ENCODE measurements around the gene PHLDA2. TPM values are rescaled to one million over a fixed set of nuclear protein-coding genes. Genes with fewer than 3 reads are reported as not detected.

The PHLDA2 gene
- total and polyA plus RNA-seq, 2 of the 13 experiments (the other 11 are each of a cell fraction or from before 2014, with no cell fraction given) = 0.55 to 0.78 TPM

GRCh38 chr11:2929950-2930703, 907 bp upstream of the PHLDA2 start (continued):
- no peak for TF ChIP-seq PAXIP1 (CRISPR knock-in tag; conservative IDR thresholded peaks at IDR 0.05)

GRCh38 chr11:2929531-2929949, 320 bp upstream of the PHLDA2 start:
- in situ Hi-C loops (cut with HindIII; ENCODE audit: extremely low pct_ligation_motif_present, low pct_unique_long_range_greater_than_20kb) = no loop called here
- H3K4me1 ChIP-seq (ENCODE audit: insufficient read depth, low read length) = peaks cover 20% of the 10 kb centered on the region
- peak overlapping the region; percentile 47; the same call in 1 of the 2 replicates for H3K9ac ChIP-seq (ENCODE audit: insufficient read depth, low read depth, low read length)
- ChIA-PET POLR2A (interaction anchor here (1.1 to 2.3 kb wide), 3 partner anchors 27 to 63 kb away, joined by 4 to 18 read pairs (median 5); partner anchors contain the start of gene NAP1L4), CTCF (ENCODE audit: low intra/inter-chr PET ratio, low total read pairs) (interaction anchor here (1.6 to 1.7 kb wide), 3 partner anchors 37 to 397 kb away, joined by 5 to 15 read pairs (median 11); no protein-coding TSS in a partner anchor)
- no peak for FAIRE-seq
- no TSS peak for BruUV-seq (replicated peaks)
- peak overlapping the region in 2 of 3 experiments; percentile 25 to 70; a peak in 2 of 6 replicates for H3K4me3 ChIP-seq (replicated peaks in 1 of 3; ENCODE audit: insufficient read depth in 1 of 3, low read depth in 2 of 3, low read length in 3 of 3)
- H3K27ac ChIP-seq (ENCODE audit: extremely low read length, insufficient read depth, low read length) = no peak overlapping the region
- no peaks in the 10 kb centered on the region for H3K36me3 ChIP-seq (replicated peaks in 1 of 2; ENCODE audit: control insufficient read depth in 1 of 2, insufficient read depth in 2 of 2, low read length in 2 of 2)
- no peak for DNase-seq (ENCODE audit: low spot score)
- intact Hi-C loops (cut with micrococcal nuclease; ENCODE audit: unreplicated experiment) = no loop called here
- no peaks in the 10 kb centered on the region for H4K20me1 ChIP-seq (ENCODE audit: insufficient read depth, low read length)
- ATAC-seq = peak; percentile 2; the same call in 1 of the 3 replicates
- H3K27me3 ChIP-seq (ENCODE audit: control insufficient read depth in 1 of 2, insufficient read depth in 2 of 2, low read length in 2 of 2) = peaks cover 7 to 32% of the 10 kb centered on the region in 2 experiments
- no peak overlapping the region for H2AFZ ChIP-seq (ENCODE audit: low read length)
- no peaks in the 10 kb centered on the region for H3K79me2 ChIP-seq (ENCODE audit: insufficient read depth, low read length)
- H3K4me2 ChIP-seq (ENCODE audit: low read depth, low read length) = peak overlapping the region; percentile 88
- H3K9me3 ChIP-seq (ENCODE audit: low read length) = no peaks in the 10 kb centered on the region
- 55% methylated on average over 25 of the region's 48 CpGs for WGBS (ENCODE audit: low lambda C conversion rate)
- no peak for TF ChIP-seq DR1 (CRISPR knock-in tag; IDR thresholded peaks at IDR 0.05)
- no peak for TF ChIP-seq ZKSCAN1 (IDR thresholded peaks at IDR 0.05; ENCODE audit: low read length)
- TF ChIP-seq ZSCAN9 (CRISPR knock-in tag; IDR thresholded peaks at IDR 0.05; ENCODE audit: borderline replicate concordance) = no peak
- TF ChIP-seq ATF7 (IDR thresholded peaks at IDR 0.05) = no peak
- no peak for TF ChIP-seq ATF7 (CRISPR knock-in tag; IDR thresholded peaks at IDR 0.05)
- no peak for TF ChIP-seq ZNF770 (CRISPR knock-in tag; IDR thresholded peaks at IDR 0.05)
- no peak for TF ChIP-seq HNF4G (IDR thresholded peaks at IDR 0.05; ENCODE audit: borderline replicate concordance, low read depth, low read length)
- TF ChIP-seq HNF4G (CRISPR knock-in tag; IDR thresholded peaks at IDR 0.05; ENCODE audit: borderline replicate concordance, low read depth) = no peak
- 0 out of 2 replicates have a peak, but pooled peaks have one; percentile 23 for TF ChIP-seq ZBTB2 (CRISPR knock-in tag; IDR thresholded peaks at IDR 0.05; ENCODE audit: low read depth)

Measured in HepG2 (cell line).